Gastroesophageal sphincter (tissue), 4 donors: ENCODE data around the gene DNLZ. TPM values are rescaled to one million over a fixed set of nuclear protein-coding genes. Genes with fewer than 3 reads are reported as not detected.

Source experiments
- ATAC-seq: fragments of 150-250 bp; one replicate; pipeline ENCODE4 v1.9.1; 2016; ENCODE audit warnings: mild to moderate bottlenecking, moderate library complexity
- H3K27ac ChIP-seq, 4 donors: fragments of 200-600 bp; sonication (generic) in 3 of 4; 1 replicate in 3 of 4; 2 replicates in 1 of 4; pipeline ENCODE4 v1.5.1; 2016 to 2019
- H3K27me3 ChIP-seq: fragments of 200-600 bp; sonication (generic); one replicate; pipeline ENCODE4 v1.5.1; 2019
- H3K36me3 ChIP-seq, 2 donors: fragments of 200-600 bp; sonication (generic); one replicate each; pipeline ENCODE4 v1.5.1; 2019; ENCODE audit warnings: control low read depth in 1 of 2
- H3K4me1 ChIP-seq, 3 donors: fragments of 200-600 bp; sonication (generic); 1 replicate in 2 of 3; 2 replicates in 1 of 3; pipeline ENCODE4 v1.5.1; 2016 to 2019; ENCODE audit warnings: control low read depth in 2 of 3
- H3K4me3 ChIP-seq, 2 donors: fragments of 200-600 bp; sonication (generic); one replicate each; pipeline ENCODE4 v1.5.1; 2019; ENCODE audit warnings: mild to moderate bottlenecking in 1 of 2, moderate library complexity in 1 of 2
- H3K9me3 ChIP-seq, 3 donors: fragments of 200-600 bp; sonication (generic); one replicate each; pipeline ENCODE4 v1.5.1; 2017 to 2019; ENCODE audit warnings: control low read depth in 2 of 3
- EP300 ChIP-seq: sonication (generic); formaldehyde crosslinking; IDR thresholded peaks from one replicate; pipeline ENCODE4 v1.6.1; 2017; ENCODE audit warnings: antibody characterized with exemption, mild to moderate bottlenecking
- POLR2A ChIP-seq, 2 donors: fragments of 450-650 bp; IDR thresholded peaks; one replicate each; pipeline ENCODE4 v1.6.1; 2017; ENCODE audit warnings: antibody characterized with exemption in 2 of 2, mild to moderate bottlenecking in 2 of 2, moderate library complexity in 1 of 2
- POLR2AphosphoS5 ChIP-seq: sonication (generic); formaldehyde crosslinking; IDR thresholded peaks from one replicate; pipeline ENCODE4 v1.6.1; 2017; ENCODE audit warnings: antibody characterized with exemption
- WGBS, 2 donors: methylation state at CpG; one replicate each; pipeline ENCODE4 v1.1.5; 2018; ENCODE audit warnings: low coverage in 1 of 2; 5-methylcytosine and 5-hydroxymethylcytosine counted together
- total RNA-seq, 4 donors: library from RNA; depleted of rRNA; stranded (reverse); fragments of >200 nt; gene quantifications; one replicate each; pipeline ENCODE4 v1.1.0, GENCODE V29; 2016
- TF ChIP-seq, protein P1 (sequence below), 4 experiments: fragments of 200-600 bp in 2 of 4; fragments of 450-650 bp in 2 of 4; sonication (generic) in 1 of 4; IDR thresholded peaks; one replicate each; pipeline ENCODE4 v1.5.1; 2017 to 2019; ENCODE audit warnings: antibody characterized with exemption in 4 of 4, mild to moderate bottlenecking in 2 of 4, moderate library complexity in 2 of 4

DNLZ gene
- total RNA-seq, 4 donors from 2014 or later: 8.4 to 23.7 (median 15.7) TPM

DNA sequence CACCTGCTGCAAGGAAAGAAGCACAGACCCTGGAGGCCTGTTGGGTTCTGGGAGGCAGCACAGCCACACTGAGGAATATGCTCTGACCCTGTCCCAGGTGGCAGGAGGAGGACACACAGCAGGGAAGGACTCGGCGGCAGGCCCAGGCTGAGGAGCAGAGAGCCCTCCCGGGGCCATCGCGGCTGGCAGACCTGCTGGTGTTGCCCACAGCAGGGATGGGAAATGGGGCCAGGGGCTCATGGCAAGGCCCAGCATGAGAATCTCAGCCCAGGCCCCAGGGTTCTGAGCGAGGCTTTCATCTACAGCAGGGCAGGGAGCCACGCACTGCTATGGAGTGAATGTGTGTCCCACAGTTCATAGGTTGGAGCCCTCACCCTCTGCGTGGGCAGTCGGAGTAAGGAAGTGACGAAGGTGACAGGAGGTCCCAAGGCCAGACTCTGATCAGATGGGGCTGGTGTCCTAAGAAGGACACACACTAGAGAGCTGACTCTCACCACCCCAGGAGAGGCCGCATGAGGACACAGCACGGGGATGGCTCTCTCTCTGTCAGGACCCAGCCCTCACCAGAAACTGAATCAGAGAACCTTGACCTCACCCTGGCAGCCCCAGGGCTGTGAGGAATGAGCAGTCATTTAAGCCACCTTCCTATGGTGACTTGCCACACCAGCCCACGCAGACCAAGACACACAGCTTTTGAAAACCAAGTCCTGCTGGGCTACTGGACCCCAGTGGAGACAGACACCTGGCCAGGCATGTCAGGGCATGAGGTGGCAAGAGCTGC is 46.5 kb downstream of the DNLZ start:
- WGBS, 2 donors: 87% methylated on average over 3 of the region's 13 CpGs; no CpG with 5 or more reads in 1 of the 2 donors
- peaks cover 0 to 8% (median 0%) of the 10 kb centered on the region in 3 donors for H3K9me3 ChIP-seq
- no peak for ATAC-seq
- no peak for TF ChIP-seq EP300
- no peak for TF ChIP-seq POLR2AphosphoS5
- no peak for TF ChIP-seq POLR2A (IDR thresholded peaks at IDR 0.05)
- TF ChIP-seq, protein P1, sequence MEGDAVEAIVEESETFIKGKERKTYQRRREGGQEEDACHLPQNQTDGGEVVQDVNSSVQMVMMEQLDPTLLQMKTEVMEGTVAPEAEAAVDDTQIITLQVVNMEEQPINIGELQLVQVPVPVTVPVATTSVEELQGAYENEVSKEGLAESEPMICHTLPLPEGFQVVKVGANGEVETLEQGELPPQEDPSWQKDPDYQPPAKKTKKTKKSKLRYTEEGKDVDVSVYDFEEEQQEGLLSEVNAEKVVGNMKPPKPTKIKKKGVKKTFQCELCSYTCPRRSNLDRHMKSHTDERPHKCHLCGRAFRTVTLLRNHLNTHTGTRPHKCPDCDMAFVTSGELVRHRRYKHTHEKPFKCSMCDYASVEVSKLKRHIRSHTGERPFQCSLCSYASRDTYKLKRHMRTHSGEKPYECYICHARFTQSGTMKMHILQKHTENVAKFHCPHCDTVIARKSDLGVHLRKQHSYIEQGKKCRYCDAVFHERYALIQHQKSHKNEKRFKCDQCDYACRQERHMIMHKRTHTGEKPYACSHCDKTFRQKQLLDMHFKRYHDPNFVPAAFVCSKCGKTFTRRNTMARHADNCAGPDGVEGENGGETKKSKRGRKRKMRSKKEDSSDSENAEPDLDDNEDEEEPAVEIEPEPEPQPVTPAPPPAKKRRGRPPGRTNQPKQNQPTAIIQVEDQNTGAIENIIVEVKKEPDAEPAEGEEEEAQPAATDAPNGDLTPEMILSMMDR (IDR thresholded peaks at IDR 0.05): no peak
- no peaks in the 10 kb centered on the region for H3K4me1 ChIP-seq
- H3K27me3 ChIP-seq: peaks cover 5% of the 10 kb centered on the region
- no peak overlapping the region for H3K4me3 ChIP-seq
- no peaks in the 10 kb centered on the region for H3K36me3 ChIP-seq
- H3K27ac ChIP-seq: no peak overlapping the region

DNA sequence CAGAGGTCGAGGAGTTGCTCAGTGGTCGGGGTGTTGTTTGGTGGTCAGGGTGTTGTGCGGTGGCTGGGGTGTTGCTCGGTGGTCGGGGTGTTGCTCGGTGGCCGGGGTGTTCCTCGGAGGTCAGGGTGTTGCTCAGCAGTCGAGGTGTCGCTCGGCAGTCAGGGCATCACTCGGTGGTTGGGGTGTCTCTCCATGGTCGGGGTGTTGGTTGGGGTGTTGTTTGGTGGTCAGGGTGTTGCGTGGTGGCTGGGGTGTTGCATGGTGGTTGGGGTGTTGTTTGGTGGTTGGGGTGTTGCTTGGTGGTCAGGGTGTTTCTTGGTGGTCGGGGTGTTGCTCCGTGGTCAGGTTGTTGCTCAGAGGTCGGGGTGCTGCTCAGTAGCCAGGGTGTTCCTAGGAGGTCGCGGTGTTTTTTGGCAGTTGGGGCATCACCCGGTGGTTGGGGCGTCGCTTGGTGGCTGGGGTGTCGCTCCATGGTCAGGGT is 47.2 kb downstream of the DNLZ start:
- TF ChIP-seq EP300: no peak
- TF ChIP-seq POLR2AphosphoS5: no peak
- no peak for TF ChIP-seq POLR2A (IDR thresholded peaks at IDR 0.05)
- TF ChIP-seq, protein P1 (IDR thresholded peaks at IDR 0.05): no peak
- Histone ChIP-seq H3K4me1 (no peaks in the 10 kb centered on the region), H3K9me3 (peaks cover 0 to 8% (median 0%) of the 10 kb centered on the region in 3 donors), H3K27me3 (peaks cover 12% of the 10 kb centered on the region), H3K36me3 (no peaks in the 10 kb centered on the region), H3K4me3 (no peak overlapping the region), H3K27ac (no peak overlapping the region)
- 88% methylated on average over 3 of the region's 23 CpGs; no CpG with 5 or more reads in 1 of the 2 donors for WGBS, 2 donors
- no peak for ATAC-seq

DNA sequence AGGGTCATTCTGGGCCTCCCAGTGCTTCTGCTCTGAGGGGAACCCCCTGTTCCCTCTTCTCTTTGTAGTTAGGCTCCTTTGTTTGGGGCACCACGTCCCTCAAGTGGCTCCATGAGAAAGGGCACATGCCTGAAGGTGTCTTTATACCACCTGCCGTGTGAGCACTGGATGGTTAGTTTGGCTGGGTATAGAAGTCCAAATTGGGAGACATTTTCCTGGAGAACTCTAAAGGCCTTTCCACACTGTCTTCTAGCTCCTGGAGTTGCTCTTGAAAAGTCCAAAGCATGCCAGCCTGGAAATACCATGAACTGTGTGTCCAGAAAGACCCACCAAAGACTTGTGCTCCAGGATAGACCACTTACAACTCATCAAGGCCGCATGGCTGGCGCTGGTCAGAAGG is 48.6 kb downstream of the DNLZ start:
- Histone ChIP-seq H3K36me3 (no peaks in the 10 kb centered on the region), H3K9me3 (peaks cover 0 to 8% (median 0%) of the 10 kb centered on the region in 3 donors), H3K4me1 (no peaks in the 10 kb centered on the region), H3K4me3 (no peak overlapping the region), H3K27ac (no peak overlapping the region), H3K27me3 (peaks cover 26% of the 10 kb centered on the region)
- TF ChIP-seq, protein P1 (IDR thresholded peaks at IDR 0.05): no peak
- TF ChIP-seq POLR2AphosphoS5 (no peak), POLR2A (IDR thresholded peaks at IDR 0.05) (no peak), EP300 (no peak)
- no peak for ATAC-seq
- 76 to 90% methylated on average over 2 of the region's 4 CpGs for WGBS, 2 donors

DNA sequence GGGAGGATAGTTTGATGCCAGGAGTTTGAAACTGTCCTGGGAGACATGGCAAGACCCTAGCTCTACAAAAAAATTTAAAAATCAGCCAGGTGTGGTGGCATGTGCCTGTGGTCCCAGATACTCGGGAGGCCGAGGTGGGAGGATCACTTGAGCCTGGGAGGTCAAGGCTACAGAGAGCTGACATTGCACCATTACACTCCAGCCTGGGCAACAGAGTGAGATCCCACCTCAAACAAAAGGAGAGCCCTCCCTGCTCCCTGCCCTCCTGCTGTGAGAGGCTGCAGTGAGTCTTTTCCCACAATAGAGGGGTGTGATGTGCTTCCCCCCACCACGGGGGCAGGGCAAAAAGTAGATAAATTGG is 49.5 kb downstream of the DNLZ start:
- WGBS, 2 donors: 50 to 100% methylated on average over 1 of the region's 3 CpGs
- Histone ChIP-seq H3K27me3 (peaks cover 35% of the 10 kb centered on the region), H3K36me3 (no peaks in the 10 kb centered on the region), H3K9me3 (peaks cover 0 to 8% (median 0%) of the 10 kb centered on the region in 3 donors), H3K27ac (no peak overlapping the region), H3K4me3 (no peak overlapping the region), H3K4me1 (no peaks in the 10 kb centered on the region)
- TF ChIP-seq EP300 (no peak), POLR2AphosphoS5 (no peak), POLR2A (IDR thresholded peaks at IDR 0.05) (no peak)
- TF ChIP-seq, protein P1 (IDR thresholded peaks at IDR 0.05): no peak
- ATAC-seq: no peak
